SJSA1 (cell line): Measurements from ENCODE around the gene SLC1A3. TPM values are rescaled to one million over a fixed set of nuclear protein-coding genes. Genes with fewer than 3 reads are reported as not detected.
"Not testable (repeated sequence)": the region's sequence is repeated elsewhere in the genome, so short reads cannot be mapped to it uniquely, and the experiment has no call there.

Experiments
- DNase-seq, 2 experiments: peaks; one replicate each; pipeline ENCODE4 v3.0.0-alpha.2; 2015 to 2020; ENCODE audit warnings: low spot score in 2 of 2, low read depth in 1 of 2
- H3K27ac ChIP-seq: fragments of 250-450 bp; sonication (Bioruptor Pico); 2 replicates; pipeline ENCODE4 v1.5.1; 2020; ENCODE audit warnings: mild to moderate bottlenecking, moderate library complexity
- H3K27me3 ChIP-seq: fragments of 250-450 bp; sonication (Bioruptor Pico); replicated peaks from 2 replicates; pipeline ENCODE4 v1.5.1; 2020; ENCODE audit warnings: mild to moderate bottlenecking, moderate library complexity
- H3K36me3 ChIP-seq: fragments of 250-450 bp; sonication (Bioruptor Pico); 2 replicates; pipeline ENCODE4 v1.5.1; 2020; ENCODE audit warnings: mild to moderate bottlenecking
- H3K4me1 ChIP-seq: fragments of 250-450 bp; sonication (Bioruptor Pico); replicated peaks from 2 replicates; pipeline ENCODE4 v1.6.1; 2021; ENCODE audit warnings: mild to moderate bottlenecking
- H3K4me3 ChIP-seq: fragments of 250-450 bp; sonication (Bioruptor Pico); 2 replicates; pipeline ENCODE4 v1.5.1; 2020; ENCODE audit warnings: mild to moderate bottlenecking
- H3K9me3 ChIP-seq: fragments of 250-450 bp; sonication (Bioruptor Pico); replicated peaks from 2 replicates; pipeline ENCODE4 v1.5.1; 2020; ENCODE audit warnings: mild to moderate bottlenecking
- total RNA-seq: library from RNA; depleted of rRNA; stranded (reverse); fragments of >200 nt; shearing (Covaris generic); gene quantifications from 2 replicates; pipeline ENCODE4 v1.2.3, GENCODE V29; 2014; rRNA removed

Gene SLC1A3
- total RNA-seq: 37.0 and 62.0 TPM in 2 replicates

GRCh38 chr5:36606428-36607113 lies at the start of gene SLC1A3:
Gene SLC1A3, plus strand, starts transcription at chr5:36606606. Its CDS starts 1,818 bp downstream, at chr5:36608424.
- Histone ChIP-seq H3K9me3 (no peaks in the 10 kb centered on the region), H3K4me1 (peaks cover 24% of the 10 kb centered on the region), H3K27ac (peak within 1 kb of the TSS; percentile 78), H3K4me3 (peak within 1 kb of the TSS; percentile 57), H3K36me3 (peaks cover 30% of the 10 kb centered on the region), H3K27me3 (no peaks in the 10 kb centered on the region)
- DNase-seq: peak; percentile 75 to 88

DNA sequence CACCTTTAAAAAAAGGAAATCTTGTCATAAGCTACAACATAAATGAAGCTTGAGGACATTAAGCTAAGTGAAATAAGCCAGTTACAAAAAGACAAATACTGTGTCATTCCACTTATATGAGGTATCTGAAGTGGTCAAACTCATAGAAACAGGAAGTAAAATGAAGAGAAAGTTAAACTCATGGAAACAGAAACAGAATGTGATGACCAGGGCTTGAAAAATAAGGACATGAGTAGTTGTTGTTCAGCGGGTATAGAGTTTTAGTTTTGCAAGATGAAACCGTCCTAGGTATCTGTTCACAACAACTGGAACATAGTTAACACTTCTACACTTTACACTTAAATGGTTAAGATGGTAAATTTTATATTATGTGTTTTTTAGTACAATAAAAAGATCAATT lies 47.8 kb upstream of the SLC1A3 start:
- no peak for DNase-seq
- Histone ChIP-seq H3K36me3 (no peaks in the 10 kb centered on the region), H3K9me3 (no peaks in the 10 kb centered on the region), H3K27ac (no peak overlapping the region), H3K4me3 (no peak overlapping the region), H3K27me3 (no peaks in the 10 kb centered on the region), H3K4me1 (no peaks in the 10 kb centered on the region)

- Histone ChIP-seq H3K36me3 (no peaks in the 10 kb centered on the region), H3K4me1 (no peaks in the 10 kb centered on the region), H3K27me3 (no peaks in the 10 kb centered on the region), H3K9me3 (no peaks in the 10 kb centered on the region), H3K27ac (no peak overlapping the region), H3K4me3 (no peak overlapping the region)
- DNase-seq: no peak
These were observed 44.8 kb upstream of the SLC1A3 start for GRCh38 chr5:36561601-36562000.

DNA sequence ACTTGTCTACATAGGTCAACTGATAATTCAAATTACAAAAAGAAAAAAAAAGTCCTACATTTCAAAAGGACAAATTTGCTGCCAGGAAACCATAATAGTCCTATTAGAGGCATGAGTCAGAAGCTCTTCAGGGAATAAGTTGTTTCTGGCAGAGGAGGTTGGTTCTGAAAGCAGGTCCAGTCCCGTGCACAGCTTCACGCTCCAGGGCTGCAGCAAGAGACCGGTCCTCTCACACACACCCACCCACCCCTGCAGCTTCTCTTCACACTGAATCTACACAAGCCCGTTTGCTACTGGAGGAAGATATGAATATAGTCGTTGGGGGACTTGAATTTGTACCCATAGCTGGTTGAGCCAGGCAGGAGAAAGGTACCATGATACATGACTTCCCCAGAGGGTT lies 36.9 kb upstream of the SLC1A3 start:
- no peaks in the 10 kb centered on the region for H3K36me3 ChIP-seq
- no peaks in the 10 kb centered on the region for H3K27me3 ChIP-seq
- no peak overlapping the region for H3K27ac ChIP-seq
- H3K4me1 ChIP-seq: peaks cover 19% of the 10 kb centered on the region
- H3K9me3 ChIP-seq: no peaks in the 10 kb centered on the region
- no peak for DNase-seq
- no peak overlapping the region for H3K4me3 ChIP-seq

DNA sequence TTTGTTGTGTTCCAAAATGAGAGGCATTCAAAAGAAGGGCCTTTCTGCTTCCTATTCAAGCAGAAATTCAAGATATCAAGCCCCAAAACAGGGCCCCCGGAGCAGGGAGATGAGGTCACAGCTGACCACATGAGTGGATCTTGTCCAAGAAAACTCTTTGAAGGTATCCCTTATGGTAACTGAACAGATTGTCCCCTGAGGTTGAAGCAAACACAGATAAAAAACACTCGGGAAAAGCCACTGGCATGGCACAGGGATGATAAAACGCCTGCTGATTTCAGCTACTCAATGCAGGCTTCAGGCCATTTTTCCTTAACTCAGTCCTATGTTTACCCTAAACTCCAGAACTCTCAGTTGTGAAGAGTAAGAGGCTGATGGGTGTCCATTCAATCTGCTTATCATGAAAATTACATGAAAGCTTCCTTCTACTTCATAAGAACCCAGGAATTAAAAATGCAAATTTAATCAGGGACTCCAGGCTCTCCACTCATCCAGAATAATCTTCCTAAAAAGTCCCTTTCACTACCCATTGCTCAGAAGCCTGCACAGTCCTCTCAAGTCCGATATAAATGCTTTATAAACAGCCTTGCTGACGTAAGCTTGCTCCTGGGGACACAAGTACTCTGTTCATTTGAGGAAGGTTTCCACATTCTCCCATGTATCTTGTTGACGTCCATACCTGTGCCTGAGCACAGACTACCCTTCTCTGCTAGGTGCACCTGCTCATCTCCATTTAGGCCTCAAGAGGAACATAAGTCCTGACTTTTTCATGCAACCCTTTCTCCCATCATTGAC lies 35.9 kb upstream of the SLC1A3 start:
- DNase-seq: peak in 1 of 2 experiments; percentile 19
- no peaks in the 10 kb centered on the region for H3K27me3 ChIP-seq
- H3K9me3 ChIP-seq: no peaks in the 10 kb centered on the region
- H3K4me1 ChIP-seq: peaks cover 29% of the 10 kb centered on the region
- H3K4me3 ChIP-seq: no peak overlapping the region
- H3K36me3 ChIP-seq: no peaks in the 10 kb centered on the region
- H3K27ac ChIP-seq: no peak overlapping the region

- Histone ChIP-seq H3K27me3 (no peaks in the 10 kb centered on the region), H3K9me3 (no peaks in the 10 kb centered on the region), H3K27ac (no peak overlapping the region), H3K4me1 (peaks cover 39% of the 10 kb centered on the region), H3K36me3 (no peaks in the 10 kb centered on the region), H3K4me3 (no peak overlapping the region)
- no peak for DNase-seq
These were observed 34.9 kb upstream of the SLC1A3 start for GRCh38 chr5:36571401-36572042.

DNA sequence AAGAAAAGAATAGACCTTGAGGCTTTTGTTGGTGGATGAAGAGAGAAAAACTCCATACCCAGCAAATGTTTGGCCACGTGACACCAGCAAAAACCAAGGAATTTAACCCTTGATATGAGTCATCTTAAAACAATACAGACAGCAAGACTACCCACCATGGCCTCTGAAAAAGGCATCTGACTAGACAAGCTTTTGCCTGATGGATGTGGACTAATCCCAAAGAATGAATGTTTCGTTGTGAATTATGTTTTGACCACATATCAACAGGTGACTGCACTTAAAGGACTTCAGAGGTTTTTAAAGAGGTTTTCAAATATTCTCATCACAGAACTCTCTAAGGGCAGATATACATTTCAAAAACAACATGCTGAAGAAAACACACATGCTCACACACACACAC lies 33.0 kb upstream of the SLC1A3 start:
- Histone ChIP-seq H3K9me3 (no peaks in the 10 kb centered on the region), H3K27me3 (no peaks in the 10 kb centered on the region), H3K4me3 (no peak overlapping the region), H3K4me1 (peaks cover 46% of the 10 kb centered on the region), H3K27ac (peak overlapping the region; percentile 80), H3K36me3 (no peaks in the 10 kb centered on the region)
- peak; percentile 74 to 89 for DNase-seq

- H3K36me3 ChIP-seq: no peaks in the 10 kb centered on the region
- H3K9me3 ChIP-seq: no peaks in the 10 kb centered on the region
- peak overlapping the region; percentile 80 for H3K27ac ChIP-seq
- no peaks in the 10 kb centered on the region for H3K27me3 ChIP-seq
- peak; percentile 63 to 85 for DNase-seq
- H3K4me1 ChIP-seq: peaks cover 46% of the 10 kb centered on the region
- H3K4me3 ChIP-seq: no peak overlapping the region
These were observed 31.0 kb upstream of the SLC1A3 start for GRCh38 chr5:36575361-36575781.

DNA sequence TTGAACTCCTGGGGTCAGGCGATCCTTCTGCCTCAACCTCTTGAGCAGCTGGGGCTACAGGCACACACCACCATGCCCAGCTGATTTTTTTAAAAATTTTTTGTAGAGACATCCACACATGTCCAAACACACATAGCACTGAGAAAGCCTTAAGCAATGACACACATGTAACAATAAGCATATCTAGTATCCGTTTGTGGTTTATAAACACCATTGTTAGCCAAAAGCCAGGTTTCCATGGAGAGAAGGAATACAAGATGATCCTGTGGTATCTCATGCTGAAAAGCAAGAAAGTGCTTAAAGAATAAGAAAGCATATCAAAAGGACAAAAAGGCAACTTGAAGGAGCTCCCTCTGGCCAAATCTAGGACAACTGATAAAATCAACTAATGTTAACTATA lies 29.7 kb upstream of the SLC1A3 start:
- no peaks in the 10 kb centered on the region for H3K9me3 ChIP-seq
- no peaks in the 10 kb centered on the region for H3K27me3 ChIP-seq
- H3K36me3 ChIP-seq: no peaks in the 10 kb centered on the region
- peak overlapping the region; percentile 80 for H3K27ac ChIP-seq
- peak in 1 of 2 experiments; percentile 42 for DNase-seq
- H3K4me1 ChIP-seq: peaks cover 46% of the 10 kb centered on the region
- no peak overlapping the region for H3K4me3 ChIP-seq

DNA sequence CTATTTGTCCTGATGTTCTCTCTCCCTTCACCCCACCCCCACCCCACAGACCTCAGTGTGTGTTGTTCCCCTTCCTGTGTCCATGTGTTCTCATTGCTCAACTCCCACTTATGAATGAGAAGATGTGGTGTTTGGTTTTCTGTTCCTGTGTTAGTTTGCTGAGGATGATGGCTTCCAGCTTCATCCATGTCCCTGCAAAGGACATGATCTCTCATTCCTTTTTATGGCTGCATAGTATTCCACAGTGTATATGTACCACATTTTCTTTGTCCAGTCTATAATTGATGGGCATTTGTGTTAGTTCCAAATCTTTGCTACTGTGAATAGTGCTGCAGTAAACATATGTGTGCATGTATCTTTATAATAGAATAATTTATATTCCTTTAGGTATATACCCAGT lies 26.5 kb upstream of the SLC1A3 start:
- peaks cover 23% of the 10 kb centered on the region for H3K4me1 ChIP-seq
- not testable (repeated sequence) for H3K27ac ChIP-seq, DNase-seq, H3K9me3 ChIP-seq, H3K36me3 ChIP-seq, H3K27me3 ChIP-seq, H3K4me3 ChIP-seq

- Histone ChIP-seq H3K4me3 (no peak overlapping the region), H3K4me1 (peaks cover 11% of the 10 kb centered on the region), H3K9me3 (no peaks in the 10 kb centered on the region), H3K27ac (no peak overlapping the region), H3K36me3 (no peaks in the 10 kb centered on the region), H3K27me3 (no peaks in the 10 kb centered on the region)
- DNase-seq: no peak
These were observed 25.3 kb upstream of the SLC1A3 start for GRCh38 chr5:36581070-36581469.

- Histone ChIP-seq H3K36me3 (no peaks in the 10 kb centered on the region), H3K27me3 (no peaks in the 10 kb centered on the region), H3K4me3 (no peak overlapping the region), H3K9me3 (no peaks in the 10 kb centered on the region), H3K27ac (no peak overlapping the region), H3K4me1 (no peaks in the 10 kb centered on the region)
- no peak for DNase-seq
These were observed 22.2 kb upstream of the SLC1A3 start for GRCh38 chr5:36584009-36584875.

- no peak overlapping the region for H3K4me3 ChIP-seq
- no peak for DNase-seq
- no peaks in the 10 kb centered on the region for H3K4me1 ChIP-seq
- no peak overlapping the region for H3K27ac ChIP-seq
- no peaks in the 10 kb centered on the region for H3K27me3 ChIP-seq
- H3K36me3 ChIP-seq: no peaks in the 10 kb centered on the region
- H3K9me3 ChIP-seq: no peaks in the 10 kb centered on the region
These were observed 20.7 kb upstream of the SLC1A3 start for GRCh38 chr5:36585701-36586100.
